ENCODE data around the gene IGF1R.
"Not testable (repeated sequence)": the region's sequence is repeated elsewhere in the genome, so short reads cannot be mapped to it uniquely, and the experiment has no call there.

IGF1R gene

GRCh38 chr15:99002226-99002625 lies 353.9 kb downstream of the IGF1R start:
- no peak for DNase-seq (ENCODE audit: low spot score)

DNA sequence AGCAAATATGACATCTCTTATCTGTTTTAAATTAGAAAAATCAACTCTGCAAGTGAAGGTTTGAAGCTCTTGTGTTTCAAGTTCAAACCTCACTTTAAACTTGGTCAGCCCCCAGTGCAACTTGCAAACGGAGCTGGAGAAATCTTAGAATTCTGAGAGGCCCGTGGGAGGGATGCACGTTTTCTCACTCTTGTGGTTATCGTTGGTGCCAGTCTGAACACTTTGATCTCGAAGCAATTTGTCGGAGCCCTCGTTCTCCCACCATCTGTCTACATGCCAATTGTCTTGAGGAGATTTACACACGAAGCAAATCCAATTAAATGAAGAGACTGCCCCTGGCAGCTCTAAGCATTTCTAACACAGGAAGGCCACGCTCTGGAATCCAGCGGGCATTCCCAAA lies 355.0 kb downstream of the IGF1R start:
- DNase-seq (ENCODE audit: low spot score) = not testable (repeated sequence)

DNA sequence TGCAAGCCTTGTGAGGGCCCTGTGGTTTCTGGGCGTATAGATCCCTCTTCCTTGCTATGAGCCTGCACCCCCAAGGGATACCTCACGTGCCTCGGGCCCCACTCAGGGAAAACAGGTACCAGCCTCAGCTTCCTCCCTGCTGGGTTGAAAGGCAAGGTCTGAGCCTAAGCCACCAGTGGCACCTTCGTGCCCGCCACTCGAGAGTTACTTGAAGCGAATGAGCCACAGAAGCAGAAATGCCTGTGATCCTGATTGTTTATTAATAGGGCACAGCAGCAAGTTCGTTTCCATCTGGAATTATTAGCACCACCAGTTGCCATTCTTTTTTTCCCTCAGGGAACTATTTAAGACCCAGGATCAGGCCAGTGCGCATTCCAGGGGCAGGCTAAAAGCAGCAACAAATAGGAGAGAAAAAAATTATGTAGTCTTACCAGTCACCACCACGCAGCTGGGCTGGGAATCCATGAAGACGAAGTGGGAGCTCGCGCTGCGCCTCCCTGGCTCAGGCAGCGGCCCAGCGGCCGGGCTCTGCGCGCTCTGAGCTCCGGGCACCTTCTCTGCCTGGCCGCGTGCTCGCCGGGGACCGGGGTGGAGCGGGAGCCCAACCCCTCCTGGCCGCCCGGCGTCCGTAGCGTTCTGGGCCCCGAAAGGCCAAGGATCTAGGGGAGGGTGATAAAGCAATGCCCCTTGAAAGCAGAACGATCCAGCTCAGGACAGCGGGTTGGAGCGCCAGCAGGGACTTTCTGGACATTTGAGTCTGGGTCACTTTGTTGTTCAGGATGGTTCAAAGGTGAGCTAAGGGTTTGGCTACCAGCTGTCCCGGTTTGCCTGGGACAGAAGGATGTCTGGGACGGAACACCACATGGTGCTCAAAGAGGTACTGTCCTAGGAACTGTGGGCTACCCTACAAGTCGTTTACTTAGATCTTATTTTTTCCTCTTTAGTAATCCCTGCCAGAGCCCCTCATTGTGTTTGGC lies 356.9 kb downstream of the IGF1R start:
- DNase-seq (ENCODE audit: low spot score) = not testable (repeated sequence)

GRCh38 chr15:99006146-99006545 lies 357.8 kb downstream of the IGF1R start:
- DNase-seq (ENCODE audit: low spot score) = no peak

DNA sequence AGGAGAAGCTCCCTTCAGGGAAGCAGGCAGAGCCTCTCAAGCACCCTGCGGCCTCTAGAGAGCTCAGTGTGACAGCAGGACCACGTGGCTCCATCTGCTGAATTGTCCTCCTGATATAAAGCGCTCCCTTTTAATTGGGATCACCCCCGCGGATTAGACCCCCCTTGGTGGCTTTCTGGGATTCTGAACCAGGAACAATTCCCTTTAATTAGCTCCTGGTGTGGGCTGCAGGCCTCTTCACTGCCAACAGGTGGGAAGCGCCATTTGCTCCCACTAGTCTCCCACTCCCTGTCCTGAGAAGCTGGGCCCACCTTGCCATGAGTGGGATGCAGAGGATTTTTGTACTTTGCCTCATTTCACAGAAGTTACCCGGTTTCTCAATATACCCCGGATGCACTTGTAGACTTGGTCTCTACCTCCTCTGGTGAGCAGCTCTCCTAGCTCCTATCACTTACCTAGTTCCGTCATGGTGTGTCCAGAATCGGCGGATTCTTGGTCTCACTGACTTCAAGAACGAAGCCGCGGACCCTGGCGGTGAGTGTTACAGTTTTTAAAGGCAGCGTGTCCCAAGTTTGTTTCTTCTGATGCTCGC lies 358.7 kb downstream of the IGF1R start:
- no peak for DNase-seq (ENCODE audit: low spot score)

GRCh38 chr15:99009741-99010330 lies 361.5 kb downstream of the IGF1R start:
- no peak for DNase-seq (ENCODE audit: low spot score)

DNA sequence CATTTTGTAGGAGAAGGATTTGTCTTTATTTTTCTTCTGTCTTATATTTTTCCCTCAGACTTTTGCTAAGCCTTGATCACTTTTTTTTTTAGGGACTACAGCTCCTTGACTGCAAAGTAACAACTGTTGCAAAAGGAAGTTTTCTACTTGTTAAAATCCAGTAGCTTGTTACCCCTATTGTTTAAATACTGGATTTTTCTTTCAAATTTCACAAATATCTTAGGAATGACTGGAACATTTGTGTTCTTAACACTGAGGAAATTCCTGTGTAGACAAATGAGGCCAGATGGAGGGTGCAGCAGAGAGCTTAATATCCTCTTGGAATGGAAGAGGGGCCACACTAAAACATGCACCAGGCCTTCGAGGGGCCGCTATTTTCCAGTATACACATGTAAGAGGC lies 362.4 kb downstream of the IGF1R start:
- no peak for DNase-seq (ENCODE audit: low spot score)

All from kidney capillary endothelial cell (primary cell).